Kidney epithelial cell (primary cell): Measurements from ENCODE around the gene RNF213. TPM values are rescaled to one million over a fixed set of nuclear protein-coding genes. Genes with fewer than 3 reads are reported as not detected.

Experiments
- DNase-seq: peaks from one replicate; pipeline ENCODE4 v3.0.0-alpha.2; 2010; ENCODE audit warnings: low read depth
- H3K27me3 ChIP-seq: 2 replicates; pipeline ENCODE4 v1.6.0; 2011; ENCODE audit warnings: low read length; ENCODE audit not compliant: control insufficient read depth, insufficient read depth
- H3K36me3 ChIP-seq: 2 replicates; pipeline ENCODE4 v1.5.1; 2011; ENCODE audit warnings: low read length; ENCODE audit not compliant: control insufficient read depth, insufficient read depth
- H3K4me3 ChIP-seq: 2 replicates; pipeline ENCODE4 v1.5.1; 2011; ENCODE audit warnings: low read depth, mild to moderate bottlenecking, control low read depth, low read length
- total RNA-seq: library from RNA; depleted of rRNA; stranded (reverse); fragments of >200 nt; gene quantifications from 2 replicates; pipeline ENCODE4 v1.2.3, GENCODE V29; 2015
- TF ChIP-seq, protein P1 (sequence below): IDR thresholded peaks from 2 replicates; pipeline ENCODE4 v1.5.1; 2011; ENCODE audit warnings: mild to moderate bottlenecking, moderate library complexity, low read length, control low read depth, inconsistent platforms; ENCODE audit not compliant: insufficient read depth, poor library complexity, severe bottlenecking

The RNF213 gene
- total RNA-seq, 1 donor from 2014 or later, result 111 TPM

DNA sequence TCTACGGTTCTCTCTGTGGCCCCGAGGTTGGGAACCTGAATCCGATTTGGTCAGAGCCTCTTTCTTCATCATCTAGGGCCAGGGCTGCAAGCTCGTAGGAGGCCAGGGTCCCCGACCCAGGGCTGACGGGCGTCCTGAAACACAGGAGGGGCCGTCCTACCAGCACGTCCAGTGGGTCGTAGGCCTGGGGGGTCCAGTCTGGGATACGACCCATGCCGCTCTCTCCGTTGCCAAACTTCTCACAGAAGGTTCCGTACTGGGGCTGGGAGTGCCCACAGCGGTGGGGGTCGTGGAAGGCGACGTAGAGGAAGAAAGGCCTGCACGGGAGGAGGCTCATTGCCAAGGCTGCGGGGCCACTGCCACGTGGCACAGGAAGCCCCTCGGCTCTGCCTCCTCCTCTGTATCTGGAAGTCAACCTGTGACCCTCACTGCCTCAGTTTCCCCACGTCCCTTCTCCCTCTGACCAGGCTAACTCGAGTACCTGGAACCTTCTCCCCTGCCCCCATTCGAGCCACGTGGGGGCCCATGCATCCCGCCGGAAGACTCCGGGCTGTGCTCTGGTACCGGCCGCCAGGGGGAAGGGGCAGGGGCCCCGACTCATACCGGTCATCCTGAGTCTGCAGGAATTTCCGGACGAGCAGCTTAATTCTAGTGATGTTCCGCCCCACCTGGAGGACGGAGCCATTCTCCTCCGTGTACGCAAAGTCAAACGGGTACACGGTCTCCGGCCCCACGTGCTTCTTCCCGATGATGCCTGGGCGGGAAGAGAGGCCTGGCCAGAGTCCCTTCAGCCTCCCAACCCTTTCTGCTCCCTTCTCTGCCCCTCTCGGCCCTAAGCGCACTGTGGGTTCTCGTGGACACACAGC, 46.4 kb upstream of the RNF213 start:
- DNase-seq, result no peak
- TF ChIP-seq, protein P1, sequence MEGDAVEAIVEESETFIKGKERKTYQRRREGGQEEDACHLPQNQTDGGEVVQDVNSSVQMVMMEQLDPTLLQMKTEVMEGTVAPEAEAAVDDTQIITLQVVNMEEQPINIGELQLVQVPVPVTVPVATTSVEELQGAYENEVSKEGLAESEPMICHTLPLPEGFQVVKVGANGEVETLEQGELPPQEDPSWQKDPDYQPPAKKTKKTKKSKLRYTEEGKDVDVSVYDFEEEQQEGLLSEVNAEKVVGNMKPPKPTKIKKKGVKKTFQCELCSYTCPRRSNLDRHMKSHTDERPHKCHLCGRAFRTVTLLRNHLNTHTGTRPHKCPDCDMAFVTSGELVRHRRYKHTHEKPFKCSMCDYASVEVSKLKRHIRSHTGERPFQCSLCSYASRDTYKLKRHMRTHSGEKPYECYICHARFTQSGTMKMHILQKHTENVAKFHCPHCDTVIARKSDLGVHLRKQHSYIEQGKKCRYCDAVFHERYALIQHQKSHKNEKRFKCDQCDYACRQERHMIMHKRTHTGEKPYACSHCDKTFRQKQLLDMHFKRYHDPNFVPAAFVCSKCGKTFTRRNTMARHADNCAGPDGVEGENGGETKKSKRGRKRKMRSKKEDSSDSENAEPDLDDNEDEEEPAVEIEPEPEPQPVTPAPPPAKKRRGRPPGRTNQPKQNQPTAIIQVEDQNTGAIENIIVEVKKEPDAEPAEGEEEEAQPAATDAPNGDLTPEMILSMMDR, result no peak
- H3K36me3 ChIP-seq, result peaks cover 2% of the 10 kb centered on the region
- H3K4me3 ChIP-seq, result no peak overlapping the region
- no peaks in the 10 kb centered on the region for H3K27me3 ChIP-seq

DNA sequence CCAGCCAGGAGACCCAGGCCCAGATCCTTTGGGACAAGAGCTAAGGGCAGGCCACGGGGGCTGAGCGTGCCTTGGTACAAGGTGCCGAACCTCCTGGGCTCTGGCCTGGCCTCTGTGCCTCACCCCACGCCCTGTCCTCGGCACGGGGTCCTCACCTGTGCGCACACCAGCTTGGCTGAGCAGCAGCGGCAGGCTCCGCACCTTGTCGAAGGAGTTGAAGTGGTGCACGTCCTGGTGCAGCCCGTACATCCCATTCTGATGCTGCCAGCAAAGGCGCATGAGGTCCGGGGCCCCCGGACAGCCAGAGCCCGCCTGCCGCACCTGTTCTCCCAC, 45.8 kb upstream of the RNF213 start:
- Histone ChIP-seq H3K4me3 (no peak overlapping the region), H3K36me3 (peaks cover 2% of the 10 kb centered on the region), H3K27me3 (no peaks in the 10 kb centered on the region)
- no peak for DNase-seq
- TF ChIP-seq, protein P1, result no peak

DNA sequence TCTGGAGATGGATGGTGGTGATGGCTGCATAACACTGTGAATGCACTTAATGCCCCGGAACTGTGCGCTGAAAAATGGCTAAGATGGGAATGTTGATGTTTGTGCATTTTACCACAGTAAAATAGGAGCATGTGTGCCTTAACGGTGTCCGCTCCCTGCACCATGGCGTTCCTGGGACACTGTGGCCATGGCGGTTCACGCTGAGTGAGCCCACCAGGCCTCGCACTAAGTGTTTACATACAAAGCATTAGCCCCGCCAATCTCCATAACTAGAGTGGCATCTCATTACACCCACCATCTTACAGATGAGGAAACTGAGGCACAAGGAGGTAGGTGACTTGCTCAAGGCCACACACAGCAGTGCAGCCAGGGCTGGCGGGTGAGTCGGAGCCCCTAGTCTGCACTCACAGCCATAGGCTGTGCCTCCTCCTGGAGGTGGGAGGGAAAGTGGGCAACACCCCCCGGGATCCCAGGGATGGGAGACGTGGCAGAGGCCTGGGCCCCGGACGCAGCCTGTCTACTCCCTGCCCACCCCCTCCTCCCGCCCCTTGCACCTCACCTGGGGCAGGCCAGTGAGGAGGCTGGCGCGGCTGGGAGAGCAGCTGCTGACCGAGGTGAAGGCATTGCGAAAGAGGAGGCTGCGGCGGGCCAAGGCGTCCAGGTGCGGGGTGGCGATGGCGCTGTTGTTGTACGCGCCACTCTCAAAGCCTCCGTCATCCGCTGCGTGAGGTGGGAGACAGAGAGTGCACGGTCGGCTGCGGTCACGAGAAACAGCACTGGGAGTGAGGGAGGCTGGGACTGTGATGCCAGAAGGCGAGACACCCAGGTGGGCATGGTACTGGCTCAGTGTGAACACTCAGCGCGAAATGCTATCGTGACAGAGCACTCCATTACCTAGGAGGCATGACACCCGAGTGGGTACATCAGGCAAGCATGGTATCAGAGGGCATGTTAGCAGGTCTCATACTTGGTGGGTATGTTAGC, 43.9 kb upstream of the RNF213 start:
- H3K36me3 ChIP-seq, result peaks cover 2% of the 10 kb centered on the region
- no peak overlapping the region for H3K4me3 ChIP-seq
- no peak for DNase-seq
- no peaks in the 10 kb centered on the region for H3K27me3 ChIP-seq
- TF ChIP-seq, protein P1, result no peak

DNA sequence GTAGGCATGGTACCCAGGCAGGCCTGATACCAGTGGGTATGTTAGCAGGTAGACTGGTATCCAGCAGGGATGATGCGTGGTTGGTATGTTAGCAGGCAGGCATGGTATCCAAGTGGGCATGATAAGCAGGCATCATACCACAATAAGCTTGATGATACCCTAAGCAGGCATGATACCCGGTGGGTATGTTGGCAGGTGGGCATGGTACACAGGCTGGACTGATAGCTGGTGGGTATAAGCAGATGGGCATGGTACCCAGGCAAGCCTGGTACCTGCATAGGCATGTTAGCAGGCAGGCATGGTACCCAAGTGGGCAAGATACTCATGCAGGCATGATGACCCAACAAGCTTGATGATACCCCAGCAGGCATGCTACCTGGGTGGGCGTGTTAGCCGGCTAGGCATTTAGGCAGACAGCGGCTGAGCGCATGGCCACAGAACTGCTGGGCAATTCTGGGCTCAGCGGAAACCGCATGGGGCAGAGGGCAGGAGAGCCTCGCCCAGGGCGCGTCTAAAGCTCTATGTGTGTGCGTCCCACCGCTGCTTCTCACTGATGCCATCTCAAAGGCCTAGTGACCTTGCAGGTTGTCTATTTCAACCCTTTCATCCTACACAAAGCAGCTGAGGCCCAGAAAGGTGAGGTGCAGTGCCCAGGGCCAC, 42.8 kb upstream of the RNF213 start:
- Histone ChIP-seq H3K4me3 (no peak overlapping the region), H3K27me3 (no peaks in the 10 kb centered on the region), H3K36me3 (peaks cover 2% of the 10 kb centered on the region)
- TF ChIP-seq, protein P1, result no peak
- no peak for DNase-seq

DNA sequence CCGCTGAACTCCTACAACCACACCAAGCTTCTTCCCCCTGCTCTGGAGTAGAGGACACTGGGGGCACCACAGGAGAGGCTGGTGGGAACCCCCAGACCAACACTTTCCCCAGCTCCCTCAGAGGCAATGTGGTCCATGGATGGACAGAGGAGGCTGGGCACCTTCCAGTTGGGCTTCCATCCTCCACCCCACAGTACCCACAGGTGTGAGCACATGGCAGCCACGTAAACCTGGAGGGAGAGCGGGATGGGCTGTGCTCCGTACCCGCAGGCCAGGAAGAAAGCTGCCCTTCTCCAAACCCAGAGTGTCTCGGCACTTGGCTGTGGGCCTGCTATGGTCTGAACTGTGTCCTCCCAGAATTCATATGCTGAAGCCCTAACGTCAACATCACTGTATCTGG, 42.3 kb upstream of the RNF213 start:
- no peaks in the 10 kb centered on the region for H3K27me3 ChIP-seq
- TF ChIP-seq, protein P1, result no peak
- peaks cover 2% of the 10 kb centered on the region for H3K36me3 ChIP-seq
- H3K4me3 ChIP-seq, result no peak overlapping the region
- no peak for DNase-seq
